Activated T-cell treated with anti-CD3 and anti-CD28 coated beads for 4 hours (primary cell): ENCODE results near the gene LCN2.
"Not testable (repeated sequence)": the region's sequence is repeated elsewhere in the genome, so short reads cannot be mapped to it uniquely, and the experiment has no call there.

Experiments used
- DNase-seq: peaks from one replicate; pipeline ENCODE4 v3.0.0-alpha.2; 2020

LCN2 gene

GRCh38 chr9:128149001-128149701 is at the start of gene LCN2:
TSS of gene LCN2 (plus strand) at chr9:128149453. CDS start at chr9:128149526, 73 bp downstream.
- no peak for DNase-seq

GRCh38 chr9:128099932-128100491 is 49.2 kb upstream of the LCN2 start:
- DNase-seq, result no peak

- no peak for DNase-seq
Observed at GRCh38 chr9:128100581-128100980, 48.7 kb upstream of the LCN2 start.

GRCh38 chr9:128101231-128101661 is 48.0 kb upstream of the LCN2 start:
- DNase-seq, result no peak

GRCh38 chr9:128101690-128102089 is 47.6 kb upstream of the LCN2 start:
- DNase-seq, result no peak

- no peak for DNase-seq
Observed at GRCh38 chr9:128102196-128102595, 47.1 kb upstream of the LCN2 start.

GRCh38 chr9:128102861-128103588 is 46.2 kb upstream of the LCN2 start:
- DNase-seq, result no peak

GRCh38 chr9:128103589-128103962 is 45.7 kb upstream of the LCN2 start:
- DNase-seq, result no peak

GRCh38 chr9:128104171-128104618 is 45.1 kb upstream of the LCN2 start:
- DNase-seq, result no peak

GRCh38 chr9:128105538-128106175 is 43.6 kb upstream of the LCN2 start:
- no peak for DNase-seq

- DNase-seq, result no peak
Observed at GRCh38 chr9:128106181-128106939, 42.9 kb upstream of the LCN2 start.

GRCh38 chr9:128106940-128107467 is 42.2 kb upstream of the LCN2 start:
- no peak for DNase-seq

GRCh38 chr9:128107468-128108268 is 41.6 kb upstream of the LCN2 start:
- no peak for DNase-seq

GRCh38 chr9:128108269-128109049 is 40.8 kb upstream of the LCN2 start:
- no peak for DNase-seq

- no peak for DNase-seq
Observed at GRCh38 chr9:128109050-128109709, 40.1 kb upstream of the LCN2 start.

- not testable (repeated sequence) for DNase-seq
Observed at GRCh38 chr9:128111726-128112125, 37.5 kb upstream of the LCN2 start.

GRCh38 chr9:128113526-128114325 is 35.5 kb upstream of the LCN2 start:
- no peak for DNase-seq

- no peak for DNase-seq
Observed at GRCh38 chr9:128114326-128115186, 34.7 kb upstream of the LCN2 start.
